GM12873 (cell line): ENCODE data around the gene LAG3.

Experiments
- TF ChIP-seq, protein P1 (sequence below): IDR thresholded peaks from 2 replicates; pipeline ENCODE4 v1.5.1; 2012; ENCODE audit warnings: low read depth, mild to moderate bottlenecking, moderate library complexity, low read length, control low read depth; ENCODE audit not compliant: insufficient read depth; ENCODE audit errors: missing control alignments

The LAG3 gene

DNA sequence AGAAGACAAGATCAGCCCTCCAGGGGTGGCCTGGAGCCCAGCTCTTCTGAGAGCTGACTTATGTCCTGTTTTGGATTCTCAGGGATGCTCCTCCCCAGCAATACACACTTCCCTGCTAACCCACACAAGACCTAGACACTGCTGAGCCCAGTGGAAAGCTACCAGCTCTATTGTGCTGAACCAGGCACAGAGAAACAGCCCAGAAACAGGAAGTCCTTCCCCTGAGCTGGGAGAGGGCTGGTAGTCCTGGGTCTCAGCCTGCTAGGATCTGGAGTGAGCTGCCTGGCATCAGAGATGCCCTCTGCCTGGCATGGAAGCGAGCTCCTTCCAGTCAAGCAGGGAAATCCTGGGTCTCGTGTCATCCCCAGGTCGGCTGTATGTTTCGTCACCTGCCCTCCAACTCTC, 1.2 kb upstream of the LAG3 start:
- TF ChIP-seq, protein P1, sequence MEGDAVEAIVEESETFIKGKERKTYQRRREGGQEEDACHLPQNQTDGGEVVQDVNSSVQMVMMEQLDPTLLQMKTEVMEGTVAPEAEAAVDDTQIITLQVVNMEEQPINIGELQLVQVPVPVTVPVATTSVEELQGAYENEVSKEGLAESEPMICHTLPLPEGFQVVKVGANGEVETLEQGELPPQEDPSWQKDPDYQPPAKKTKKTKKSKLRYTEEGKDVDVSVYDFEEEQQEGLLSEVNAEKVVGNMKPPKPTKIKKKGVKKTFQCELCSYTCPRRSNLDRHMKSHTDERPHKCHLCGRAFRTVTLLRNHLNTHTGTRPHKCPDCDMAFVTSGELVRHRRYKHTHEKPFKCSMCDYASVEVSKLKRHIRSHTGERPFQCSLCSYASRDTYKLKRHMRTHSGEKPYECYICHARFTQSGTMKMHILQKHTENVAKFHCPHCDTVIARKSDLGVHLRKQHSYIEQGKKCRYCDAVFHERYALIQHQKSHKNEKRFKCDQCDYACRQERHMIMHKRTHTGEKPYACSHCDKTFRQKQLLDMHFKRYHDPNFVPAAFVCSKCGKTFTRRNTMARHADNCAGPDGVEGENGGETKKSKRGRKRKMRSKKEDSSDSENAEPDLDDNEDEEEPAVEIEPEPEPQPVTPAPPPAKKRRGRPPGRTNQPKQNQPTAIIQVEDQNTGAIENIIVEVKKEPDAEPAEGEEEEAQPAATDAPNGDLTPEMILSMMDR, result no peak

- TF ChIP-seq, protein P1, result no peak
Observed at GRCh38 chr12:6771509-6772330, 600 bp upstream of the LAG3 start.

- TF ChIP-seq, protein P1, result no peak
Observed at GRCh38 chr12:6772726-6773589, 638 bp downstream of the LAG3 start.

DNA sequence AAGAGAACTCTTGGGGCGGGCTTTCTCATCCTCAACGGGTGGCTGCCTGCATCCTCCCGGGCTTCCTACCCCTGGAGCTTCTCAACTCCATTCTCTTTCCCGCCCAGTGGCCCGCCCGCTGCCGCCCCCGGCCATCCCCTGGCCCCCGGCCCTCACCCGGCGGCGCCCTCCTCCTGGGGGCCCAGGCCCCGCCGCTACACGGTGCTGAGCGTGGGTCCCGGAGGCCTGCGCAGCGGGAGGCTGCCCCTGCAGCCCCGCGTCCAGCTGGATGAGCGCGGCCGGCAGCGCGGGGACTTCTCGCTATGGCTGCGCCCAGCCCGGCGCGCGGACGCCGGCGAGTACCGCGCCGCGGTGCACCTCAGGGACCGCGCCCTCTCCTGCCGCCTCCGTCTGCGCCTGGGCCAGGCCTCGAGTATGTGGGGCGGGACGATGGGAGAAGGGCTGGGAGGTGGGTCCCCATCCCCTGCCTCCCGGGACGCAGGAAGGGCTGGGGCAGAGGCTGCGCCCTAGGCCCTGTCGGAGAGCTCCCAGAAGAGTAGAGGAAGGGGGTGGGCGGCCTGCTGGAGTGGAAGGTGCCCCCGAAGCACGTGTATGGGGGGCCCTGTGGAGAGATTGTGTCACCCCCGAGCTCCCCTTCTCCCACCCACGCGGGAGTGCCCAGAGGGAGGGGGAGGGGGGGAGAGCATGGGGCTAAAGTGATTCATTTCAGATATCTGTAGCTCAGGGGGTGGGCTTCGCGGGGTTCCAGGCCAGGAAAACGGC, 1.5 kb downstream of the LAG3 start:
- TF ChIP-seq, protein P1, result no peak

DNA sequence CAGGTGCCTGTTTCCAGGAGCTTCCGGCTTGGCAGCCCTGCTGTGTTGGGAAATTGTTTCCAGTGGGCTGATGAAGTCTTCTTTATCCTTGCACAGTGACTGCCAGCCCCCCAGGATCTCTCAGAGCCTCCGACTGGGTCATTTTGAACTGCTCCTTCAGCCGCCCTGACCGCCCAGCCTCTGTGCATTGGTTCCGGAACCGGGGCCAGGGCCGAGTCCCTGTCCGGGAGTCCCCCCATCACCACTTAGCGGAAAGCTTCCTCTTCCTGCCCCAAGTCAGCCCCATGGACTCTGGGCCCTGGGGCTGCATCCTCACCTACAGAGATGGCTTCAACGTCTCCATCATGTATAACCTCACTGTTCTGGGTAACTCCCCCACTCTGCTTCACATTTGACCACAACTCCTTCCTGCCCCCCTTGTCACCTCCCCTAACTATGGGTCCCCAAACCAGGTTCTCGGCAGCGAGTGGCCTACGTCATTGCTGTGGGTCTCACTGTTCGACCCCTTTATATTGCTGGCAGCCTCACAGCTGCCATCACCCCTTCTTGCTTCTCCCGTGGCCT, 2.3 kb downstream of the LAG3 start:
- TF ChIP-seq, protein P1, result no peak

- TF ChIP-seq, protein P1, result no peak
Observed at GRCh38 chr12:6775185-6776174, 3.2 kb downstream of the LAG3 start.
